Panc1 (cell line): ENCODE data around the gene CFAP157. TPM values are rescaled to one million over a fixed set of nuclear protein-coding genes. Genes with fewer than 3 reads are reported as not detected.

Experiments
- ATAC-seq: fragments of 200-7000 bp; cut with Tn5 transposase; 2 replicates; pipeline ENCODE4 v1.9.1; 2020; ENCODE audit warnings: mild to moderate bottlenecking, moderate library complexity
- BruUV-seq: library from RNA; stranded (reverse); fragments of 400-500 nt; replicated peaks from 2 replicates; lab custom pipeline; 2021; lab: Mats Ljungman, UMichigan
- CTCF ChIA-PET: fragments of 300-600 bp; sonication (Branson Sonifier 250); formaldehyde crosslinking; loops from one replicate; lab custom pipeline; 2022; ENCODE audit warnings: antibody characterized with exemption; lab: Charles Lee
- POLR2A ChIA-PET: fragments of 300-600 bp; sonication (Branson Sonifier 250); formaldehyde crosslinking; loops from one replicate; lab custom pipeline; 2022; ENCODE audit warnings: antibody characterized with exemption; lab: Charles Lee
- DNase-seq: peaks from one replicate; pipeline ENCODE4 v3.0.0-alpha.2; 2010; ENCODE audit warnings: low read depth, low spot score
- H3K27ac ChIP-seq: 2 replicates; pipeline ENCODE4 v1.5.1; 2011; ENCODE audit warnings: mild to moderate bottlenecking, low read length, inconsistent platforms
- H3K27me3 ChIP-seq: fragments of 200-500 bp; sonication (Bioruptor generic); 2 replicates; pipeline ENCODE4 v1.6.0; 2014; ENCODE audit warnings: low read length, inconsistent platforms; ENCODE audit not compliant: control insufficient read depth, insufficient read depth
- H3K36me3 ChIP-seq: fragments of 200-500 bp; sonication (Bioruptor generic); 2 replicates; pipeline ENCODE4 v1.5.1; 2014; ENCODE audit warnings: inconsistent platforms, mild to moderate bottlenecking, low read length, moderate library complexity; ENCODE audit not compliant: control insufficient read depth, insufficient read depth
- H3K4me1 ChIP-seq: 2 replicates; pipeline ENCODE4 v1.5.1; 2011; ENCODE audit warnings: inconsistent platforms, mild to moderate bottlenecking, low read length, moderate library complexity; ENCODE audit not compliant: control insufficient read depth, insufficient read depth
- H3K4me3 ChIP-seq, 2 experiments: 2 replicates each; pipeline ENCODE4 v1.5.1; 2011 to 2012; ENCODE audit warnings: low read depth in 2 of 2, low read length in 2 of 2, mild to moderate bottlenecking in 2 of 2, inconsistent platforms in 1 of 2, moderate library complexity in 1 of 2
- H3K9me3 ChIP-seq: fragments of 200-500 bp; sonication (Bioruptor generic); 2 replicates; pipeline ENCODE4 v1.5.1; 2014; ENCODE audit warnings: low read depth, mild to moderate bottlenecking, inconsistent platforms, low read length, moderate library complexity; ENCODE audit not compliant: control insufficient read depth, insufficient read depth
- POLR2AphosphoS5 ChIP-seq: IDR thresholded peaks from 2 replicates; pipeline ENCODE4 v1.6.1; 2012; ENCODE audit warnings: mild to moderate bottlenecking, low read depth, low read length, moderate library complexity
- SIN3A ChIP-seq: IDR thresholded peaks from 2 replicates; pipeline ENCODE4 v1.6.1; 2012; ENCODE audit warnings: low read depth, mild to moderate bottlenecking, low read length, moderate library complexity, borderline replicate concordance; ENCODE audit not compliant: insufficient read depth
- TCF7L2 ChIP-seq: IDR thresholded peaks from 2 replicates; pipeline ENCODE4 v1.6.1; 2011; ENCODE audit warnings: mild to moderate bottlenecking, low read depth, low read length, inconsistent platforms
- in situ Hi-C: cut with HindIII; loops from 2 replicates; pipeline ENCODE4 v1.10.0; 2016; ENCODE audit warnings: low sequenced_read_pairs, low pct_unique_long_range_greater_than_20kb
- intact Hi-C: fragments of 100-400 bp; cut with micrococcal nuclease; formaldehyde crosslinking; loops from one replicate; pipeline ENCODE4 v1.10.0; 2022; ENCODE audit not compliant: unreplicated experiment
- total RNA-seq: library from RNA; stranded (reverse); gene quantifications from one replicate; pipeline ENCODE4 v1.2.1, GENCODE V29; 2021; ENCODE audit not compliant: unreplicated experiment
- TF ChIP-seq, protein P1 (sequence below): fragments of 450-650 bp; IDR thresholded peaks from 2 replicates; pipeline ENCODE4 v1.5.1; 2017; ENCODE audit warnings: mild to moderate bottlenecking
- TF ChIP-seq, protein P2 (sequence below), 2 experiments: IDR thresholded peaks; 2 replicates each; pipeline ENCODE4 v1.6.1; 2011 to 2012; ENCODE audit warnings: low read depth in 2 of 2, control low read depth in 1 of 2, low read length in 1 of 2, mild to moderate bottlenecking in 1 of 2, moderate library complexity in 1 of 2; ENCODE audit not compliant: insufficient read depth in 1 of 2

Gene CFAP157
- total RNA-seq, 1 experiment from 2014 or later = not detected

DNA sequence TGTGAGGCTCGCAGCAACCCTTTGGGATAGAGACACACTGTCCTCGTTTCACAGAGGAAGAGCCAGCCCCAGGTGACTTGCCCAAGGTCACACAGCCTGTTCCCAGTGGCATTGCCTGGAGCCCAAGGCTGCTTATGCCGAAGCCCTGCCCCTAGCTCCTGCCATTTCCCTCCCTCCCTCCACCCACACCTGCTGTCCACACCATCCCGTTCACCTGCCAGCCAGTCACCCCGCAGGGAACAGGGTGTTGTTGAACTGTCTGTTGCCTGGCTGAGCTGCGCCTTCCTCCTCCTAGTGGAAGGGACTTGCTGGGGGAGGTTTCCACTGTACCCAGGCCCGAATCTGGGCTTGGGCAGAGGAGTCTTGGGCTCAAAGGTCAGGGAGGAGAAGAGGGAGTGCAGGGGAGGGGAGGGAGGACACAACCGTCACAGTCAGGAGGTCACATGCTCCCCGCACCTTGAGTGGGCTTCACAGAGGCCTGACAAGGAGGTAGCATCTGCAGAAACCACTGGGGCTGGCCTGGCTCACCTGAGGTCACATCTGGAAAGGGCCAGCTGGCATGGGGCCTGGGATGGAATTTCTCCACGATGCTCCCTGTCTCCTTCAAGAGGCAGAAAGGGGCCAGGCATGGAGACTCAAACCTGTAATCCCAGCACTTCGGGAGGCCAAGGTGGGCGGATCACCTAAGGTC lies 15.4 kb downstream of the CFAP157 start:
- Histone ChIP-seq H3K4me1 (peaks cover 3% of the 10 kb centered on the region; the same call in 1 of the 2 replicates), H3K36me3 (no peaks in the 10 kb centered on the region), H3K4me3 (no peak overlapping the region), H3K9me3 (no peaks in the 10 kb centered on the region), H3K27ac (no peak overlapping the region), H3K27me3 (no peaks in the 10 kb centered on the region)
- DNase-seq (no peak), ATAC-seq (no peak; the same call in 1 of the 2 replicates)
- BruUV-seq = no TSS peak
- intact Hi-C loops = no loop called here
- POLR2A ChIA-PET = no interaction called here
- CTCF ChIA-PET = no interaction called here
- TF ChIP-seq, protein P1, sequence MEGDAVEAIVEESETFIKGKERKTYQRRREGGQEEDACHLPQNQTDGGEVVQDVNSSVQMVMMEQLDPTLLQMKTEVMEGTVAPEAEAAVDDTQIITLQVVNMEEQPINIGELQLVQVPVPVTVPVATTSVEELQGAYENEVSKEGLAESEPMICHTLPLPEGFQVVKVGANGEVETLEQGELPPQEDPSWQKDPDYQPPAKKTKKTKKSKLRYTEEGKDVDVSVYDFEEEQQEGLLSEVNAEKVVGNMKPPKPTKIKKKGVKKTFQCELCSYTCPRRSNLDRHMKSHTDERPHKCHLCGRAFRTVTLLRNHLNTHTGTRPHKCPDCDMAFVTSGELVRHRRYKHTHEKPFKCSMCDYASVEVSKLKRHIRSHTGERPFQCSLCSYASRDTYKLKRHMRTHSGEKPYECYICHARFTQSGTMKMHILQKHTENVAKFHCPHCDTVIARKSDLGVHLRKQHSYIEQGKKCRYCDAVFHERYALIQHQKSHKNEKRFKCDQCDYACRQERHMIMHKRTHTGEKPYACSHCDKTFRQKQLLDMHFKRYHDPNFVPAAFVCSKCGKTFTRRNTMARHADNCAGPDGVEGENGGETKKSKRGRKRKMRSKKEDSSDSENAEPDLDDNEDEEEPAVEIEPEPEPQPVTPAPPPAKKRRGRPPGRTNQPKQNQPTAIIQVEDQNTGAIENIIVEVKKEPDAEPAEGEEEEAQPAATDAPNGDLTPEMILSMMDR = no peak
- TF ChIP-seq SIN3A (no peak), POLR2AphosphoS5 (no peak), TCF7L2 (no peak)
- TF ChIP-seq, protein P2, sequence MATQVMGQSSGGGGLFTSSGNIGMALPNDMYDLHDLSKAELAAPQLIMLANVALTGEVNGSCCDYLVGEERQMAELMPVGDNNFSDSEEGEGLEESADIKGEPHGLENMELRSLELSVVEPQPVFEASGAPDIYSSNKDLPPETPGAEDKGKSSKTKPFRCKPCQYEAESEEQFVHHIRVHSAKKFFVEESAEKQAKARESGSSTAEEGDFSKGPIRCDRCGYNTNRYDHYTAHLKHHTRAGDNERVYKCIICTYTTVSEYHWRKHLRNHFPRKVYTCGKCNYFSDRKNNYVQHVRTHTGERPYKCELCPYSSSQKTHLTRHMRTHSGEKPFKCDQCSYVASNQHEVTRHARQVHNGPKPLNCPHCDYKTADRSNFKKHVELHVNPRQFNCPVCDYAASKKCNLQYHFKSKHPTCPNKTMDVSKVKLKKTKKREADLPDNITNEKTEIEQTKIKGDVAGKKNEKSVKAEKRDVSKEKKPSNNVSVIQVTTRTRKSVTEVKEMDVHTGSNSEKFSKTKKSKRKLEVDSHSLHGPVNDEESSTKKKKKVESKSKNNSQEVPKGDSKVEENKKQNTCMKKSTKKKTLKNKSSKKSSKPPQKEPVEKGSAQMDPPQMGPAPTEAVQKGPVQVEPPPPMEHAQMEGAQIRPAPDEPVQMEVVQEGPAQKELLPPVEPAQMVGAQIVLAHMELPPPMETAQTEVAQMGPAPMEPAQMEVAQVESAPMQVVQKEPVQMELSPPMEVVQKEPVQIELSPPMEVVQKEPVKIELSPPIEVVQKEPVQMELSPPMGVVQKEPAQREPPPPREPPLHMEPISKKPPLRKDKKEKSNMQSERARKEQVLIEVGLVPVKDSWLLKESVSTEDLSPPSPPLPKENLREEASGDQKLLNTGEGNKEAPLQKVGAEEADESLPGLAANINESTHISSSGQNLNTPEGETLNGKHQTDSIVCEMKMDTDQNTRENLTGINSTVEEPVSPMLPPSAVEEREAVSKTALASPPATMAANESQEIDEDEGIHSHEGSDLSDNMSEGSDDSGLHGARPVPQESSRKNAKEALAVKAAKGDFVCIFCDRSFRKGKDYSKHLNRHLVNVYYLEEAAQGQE (IDR thresholded peaks at IDR 0.05; ENCODE audit: insufficient read depth in 1 of 2, low read depth in 2 of 2, low read length in 1 of 2) = no peak
- in situ Hi-C loops = no loop called here

DNA sequence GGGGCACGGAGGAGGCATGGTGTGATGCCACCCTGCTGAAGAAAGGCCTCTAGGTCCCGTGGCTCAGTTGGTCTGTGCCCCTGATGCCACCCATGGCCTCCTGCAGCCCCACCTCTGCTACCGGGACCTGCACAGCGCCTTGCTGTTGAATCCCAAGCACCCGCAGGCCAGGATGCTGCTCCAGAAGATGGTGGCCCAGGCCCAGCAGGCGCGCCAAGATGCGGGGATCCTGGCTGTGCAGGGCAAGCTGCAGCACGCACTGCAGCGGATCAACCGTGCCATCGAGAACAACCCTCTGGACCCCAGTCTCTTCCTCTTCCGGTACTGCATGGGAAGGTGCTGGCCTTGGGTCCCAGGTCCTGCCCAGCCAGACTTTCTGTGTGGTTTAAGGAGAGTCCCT lies 16.2 kb downstream of the CFAP157 start:
- no peaks in the 10 kb centered on the region for H3K9me3 ChIP-seq
- no peak for ATAC-seq

More for the DNA sequence above, 16.2 kb downstream of the CFAP157 start:
- H3K4me1 ChIP-seq = peaks cover 3% of the 10 kb centered on the region; the same call in 1 of the 2 replicates
- CTCF ChIA-PET = no interaction called here
- no peak for DNase-seq
- H3K27me3 ChIP-seq = no peaks in the 10 kb centered on the region
- no peaks in the 10 kb centered on the region for H3K36me3 ChIP-seq
- in situ Hi-C loops (no loop called here), intact Hi-C loops (no loop called here)
- no peak overlapping the region for H3K4me3 ChIP-seq
- POLR2A ChIA-PET = no interaction called here
- no peak overlapping the region for H3K27ac ChIP-seq
- TF ChIP-seq, protein P1 = no peak
- TF ChIP-seq TCF7L2 (no peak), POLR2AphosphoS5 (no peak), SIN3A (no peak)
- TF ChIP-seq, protein P2 (IDR thresholded peaks at IDR 0.05; ENCODE audit: insufficient read depth in 1 of 2, low read depth in 2 of 2, low read length in 1 of 2) = no peak
- no TSS peak for BruUV-seq
